AG04449 (cell line): ENCODE measurements around the gene CRIP1.

Experiments
- CTCF ChIA-PET: fragments of 350-600 bp; formaldehyde crosslinking; extraction: SDS; loops from one replicate; lab custom pipeline; 2021; ENCODE audit warnings: antibody characterized with exemption; lab: Yijun Ruan, JAX
- POLR2A ChIA-PET: fragments of 400-600, 350-600 bp; formaldehyde crosslinking; extraction: SDS; loops from one replicate; lab custom pipeline; 2020; ENCODE audit warnings: antibody characterized with exemption, inconsistent platforms; lab: Yijun Ruan, JAX
- DNase-seq: peaks from one replicate; pipeline ENCODE4 v3.0.0-alpha.2; 2010; ENCODE audit warnings: low read depth, low spot score
- H3K4me3 ChIP-seq: 2 replicates; pipeline ENCODE4 v1.5.1; 2011; ENCODE audit warnings: low read depth, mild to moderate bottlenecking, control low read depth, low read length
- TF ChIP-seq, protein P1 (sequence below): IDR thresholded peaks from one replicate; pipeline ENCODE4 v1.5.1; 2011; ENCODE audit warnings: mild to moderate bottlenecking, moderate library complexity, low read length, control low read depth, inconsistent platforms; ENCODE audit not compliant: insufficient read depth; ENCODE audit errors: missing control alignments

Gene CRIP1

DNA sequence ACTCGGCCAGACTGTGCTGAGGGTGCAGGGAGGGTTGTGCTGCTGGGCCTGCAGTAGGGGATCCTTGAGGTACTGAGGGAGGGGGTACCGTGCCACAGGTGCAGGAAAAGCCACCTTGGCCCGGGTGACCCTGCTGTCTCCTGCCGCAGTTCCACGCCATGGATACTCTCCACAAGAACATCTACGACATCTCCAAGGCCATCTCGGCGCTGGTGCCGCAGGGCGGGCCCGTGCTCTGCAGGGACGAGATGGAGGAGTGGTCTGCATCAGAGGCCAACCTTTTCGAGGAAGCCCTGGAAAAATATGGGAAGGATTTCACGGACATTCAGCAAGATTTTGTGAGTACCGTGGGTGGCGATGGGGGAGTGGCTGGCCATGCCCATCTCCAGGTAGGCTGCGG is 26.1 kb upstream of the CRIP1 start:
- H3K4me3 ChIP-seq, result no peak overlapping the region
- POLR2A ChIA-PET, result no interaction called here
- TF ChIP-seq, protein P1, sequence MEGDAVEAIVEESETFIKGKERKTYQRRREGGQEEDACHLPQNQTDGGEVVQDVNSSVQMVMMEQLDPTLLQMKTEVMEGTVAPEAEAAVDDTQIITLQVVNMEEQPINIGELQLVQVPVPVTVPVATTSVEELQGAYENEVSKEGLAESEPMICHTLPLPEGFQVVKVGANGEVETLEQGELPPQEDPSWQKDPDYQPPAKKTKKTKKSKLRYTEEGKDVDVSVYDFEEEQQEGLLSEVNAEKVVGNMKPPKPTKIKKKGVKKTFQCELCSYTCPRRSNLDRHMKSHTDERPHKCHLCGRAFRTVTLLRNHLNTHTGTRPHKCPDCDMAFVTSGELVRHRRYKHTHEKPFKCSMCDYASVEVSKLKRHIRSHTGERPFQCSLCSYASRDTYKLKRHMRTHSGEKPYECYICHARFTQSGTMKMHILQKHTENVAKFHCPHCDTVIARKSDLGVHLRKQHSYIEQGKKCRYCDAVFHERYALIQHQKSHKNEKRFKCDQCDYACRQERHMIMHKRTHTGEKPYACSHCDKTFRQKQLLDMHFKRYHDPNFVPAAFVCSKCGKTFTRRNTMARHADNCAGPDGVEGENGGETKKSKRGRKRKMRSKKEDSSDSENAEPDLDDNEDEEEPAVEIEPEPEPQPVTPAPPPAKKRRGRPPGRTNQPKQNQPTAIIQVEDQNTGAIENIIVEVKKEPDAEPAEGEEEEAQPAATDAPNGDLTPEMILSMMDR, result no peak
- DNase-seq, result no peak
- CTCF ChIA-PET, result no interaction called here

DNA sequence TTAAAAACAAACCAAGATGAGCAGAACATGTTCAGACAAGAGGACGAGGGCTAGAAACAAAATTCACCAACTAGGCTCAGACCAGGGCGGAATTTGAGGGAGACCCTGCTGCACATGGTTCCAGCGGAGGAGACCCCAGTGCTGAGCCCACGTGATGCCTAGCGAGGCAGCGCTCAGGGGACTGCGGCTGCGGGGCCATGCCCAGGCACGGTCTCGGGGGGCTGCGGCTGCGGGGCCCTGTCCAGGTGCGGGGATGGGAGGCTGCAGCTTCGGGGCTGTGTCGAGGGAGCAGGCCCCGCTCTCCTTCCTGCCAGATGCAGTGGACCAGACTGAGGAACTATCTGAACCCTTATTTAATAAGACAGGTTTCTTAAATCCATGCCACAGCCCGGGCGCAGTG is 24.8 kb upstream of the CRIP1 start:
- POLR2A ChIA-PET, result no interaction called here
- TF ChIP-seq, protein P1, result no peak
- no peak overlapping the region for H3K4me3 ChIP-seq
- no peak for DNase-seq
- CTCF ChIA-PET, result no interaction called here

DNA sequence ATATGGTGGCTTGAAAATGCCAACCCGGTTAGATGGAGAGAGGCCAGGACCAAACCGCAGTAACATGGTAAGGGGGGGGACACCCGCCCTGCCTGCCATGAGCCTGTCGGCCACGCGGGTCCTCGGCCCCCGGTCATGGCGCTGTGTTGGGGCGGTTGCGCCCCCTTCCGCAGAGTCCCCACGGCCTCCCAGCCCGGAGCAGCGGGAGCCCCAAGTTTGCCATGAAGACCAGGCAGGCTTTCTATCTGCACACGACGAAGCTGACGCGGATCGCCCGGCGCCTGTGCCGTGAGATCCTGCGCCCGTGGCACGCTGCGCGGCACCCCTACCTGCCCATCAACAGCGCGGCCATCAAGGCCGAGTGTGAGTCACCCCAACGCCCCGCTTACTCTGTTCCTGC is 22.2 kb upstream of the CRIP1 start:
- no peak for DNase-seq
- H3K4me3 ChIP-seq, result no peak overlapping the region
- TF ChIP-seq, protein P1, result no peak
- POLR2A ChIA-PET, result no interaction called here
- CTCF ChIA-PET, result interaction anchor here (1.1 to 1.2 kb wide), 2 partner anchors 16 kb away, joined by 3 to 4 read pairs; no protein-coding TSS in a partner anchor

DNA sequence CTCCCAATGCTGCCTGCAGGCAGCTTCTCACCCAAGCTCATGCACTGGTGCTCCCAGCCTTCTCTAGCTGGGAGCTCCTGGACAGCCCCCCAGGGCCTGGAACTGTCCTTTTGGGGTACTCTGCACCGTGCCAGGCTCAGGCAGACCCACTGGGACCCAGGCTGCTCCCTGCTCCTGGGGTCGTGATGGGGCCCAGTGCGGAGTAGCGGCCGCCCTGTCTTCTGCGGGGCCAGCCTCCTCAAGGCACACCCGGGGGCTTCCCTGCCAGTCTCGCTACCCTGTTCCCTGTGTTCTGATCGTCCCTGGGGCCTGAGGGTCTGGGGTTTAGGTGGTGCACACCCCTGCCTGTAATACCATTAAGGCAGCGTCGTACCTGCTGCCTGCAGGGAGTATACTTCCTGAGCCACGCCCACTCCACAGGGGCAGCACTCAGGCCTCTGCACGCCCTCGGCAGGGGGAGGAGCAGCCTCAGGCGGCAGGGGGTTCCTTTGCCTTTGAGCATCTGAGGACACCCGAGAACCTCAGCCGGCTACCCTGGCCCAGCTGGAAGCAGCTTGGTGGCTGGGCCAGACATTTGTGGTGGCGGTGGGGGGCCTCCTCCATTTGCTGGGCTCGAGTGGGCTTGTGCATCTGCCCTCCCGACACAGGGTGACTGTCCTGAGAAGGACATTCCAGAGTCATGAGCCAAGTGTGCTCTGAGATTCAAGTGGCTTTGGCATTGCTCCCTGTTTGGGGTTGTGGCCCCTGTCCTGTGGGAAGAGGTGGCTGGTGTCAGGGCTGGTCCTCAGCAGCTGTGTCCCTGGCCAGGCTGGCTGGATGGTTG is 21.3 kb upstream of the CRIP1 start:
- no peak overlapping the region for H3K4me3 ChIP-seq
- ChIA-PET CTCF (interaction anchor here (1.0 to 1.1 kb wide), 2 partner anchors 15 to 17 kb away, joined by 4 read pairs; no protein-coding TSS in a partner anchor), POLR2A (no interaction called here)
- DNase-seq, result no peak
- TF ChIP-seq, protein P1, result no peak

DNA sequence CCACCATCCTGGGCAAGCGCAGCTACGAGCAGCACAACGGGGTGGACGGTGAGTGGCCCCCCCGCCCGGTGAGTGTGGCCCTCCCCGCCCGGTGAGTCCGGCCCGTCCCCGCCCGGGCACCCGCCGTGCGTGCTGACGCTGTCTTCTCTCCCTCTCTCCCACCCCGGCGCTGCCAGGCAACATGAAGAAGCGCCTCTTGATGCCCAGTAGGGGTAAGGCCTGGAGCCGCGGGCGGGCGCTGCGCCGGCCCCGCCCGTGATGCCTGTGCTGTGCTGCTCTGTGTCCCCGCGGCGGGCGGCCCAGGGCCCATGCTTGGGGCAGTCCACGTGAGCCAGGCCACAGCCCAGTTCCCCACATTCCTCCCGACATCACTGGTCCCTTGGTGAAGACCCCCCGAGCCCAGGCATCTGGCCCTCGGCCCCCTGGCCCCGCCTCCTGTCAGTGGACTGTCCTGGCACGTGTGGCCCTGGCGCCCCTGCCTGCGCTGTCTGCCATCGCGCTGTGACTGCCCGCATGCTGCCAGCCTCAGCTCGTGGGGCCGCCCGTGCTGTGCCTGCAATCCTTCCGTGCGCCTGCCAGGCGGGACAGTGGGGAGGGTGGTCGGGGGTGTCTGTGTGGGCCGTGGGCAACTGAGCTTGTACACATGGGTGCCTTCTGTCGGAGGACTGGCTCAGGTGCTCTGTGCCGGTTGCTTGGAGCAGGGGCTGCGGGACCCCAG is 20.0 kb upstream of the CRIP1 start:
- CTCF ChIA-PET, result interaction anchor here (2.6 kb wide), 1 partner anchor 15 kb away, joined by 15 read pairs; no protein-coding TSS in a partner anchor

More for the DNA sequence above, 20.0 kb upstream of the CRIP1 start:
- H3K4me3 ChIP-seq, result no peak overlapping the region
- POLR2A ChIA-PET, result no interaction called here
- TF ChIP-seq, protein P1, result no peak
- DNase-seq, result no peak
